Fibroblast of lung (primary cell): ENCODE data around the gene SPATA6L.

Source experiments
- CTCF ChIP-seq, 2 donors: IDR thresholded peaks in 1 of 2; conservative IDR thresholded peaks in 1 of 2; 1 replicate in 1 of 2; 2 replicates in 1 of 2; pipeline ENCODE4 v1.5.1; 2011 to 2012; ENCODE audit warnings: low read length in 2 of 2, control low read depth in 1 of 2, inconsistent platforms in 1 of 2, low read depth in 1 of 2, mild to moderate bottlenecking in 1 of 2
- EZH2 ChIP-seq: IDR thresholded peaks from 2 replicates; pipeline ENCODE4 v1.5.1; 2012; ENCODE audit warnings: low read length, control low read depth, mild to moderate bottlenecking; ENCODE audit errors: missing control alignments

DNA sequence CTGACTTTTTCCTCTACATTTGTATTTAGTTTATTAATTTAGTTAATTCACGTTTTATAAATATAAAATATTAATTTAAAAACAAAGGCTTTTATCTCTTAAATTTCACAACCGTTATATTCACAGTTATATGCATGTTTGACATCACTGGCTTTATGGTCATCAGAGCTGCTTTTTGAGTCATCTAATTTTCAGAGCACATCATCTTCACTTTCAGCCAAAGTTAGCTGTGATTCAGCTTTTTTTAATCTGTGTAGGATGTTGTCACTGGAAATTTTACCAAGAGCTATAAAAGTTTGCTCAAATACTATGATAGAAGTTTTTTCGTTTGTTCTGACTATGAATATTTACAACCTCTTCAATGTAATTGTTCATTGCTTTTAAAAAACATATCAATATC lies 25.5 kb upstream of the SPATA6L start:
- no peak for TF ChIP-seq CTCF (conservative IDR thresholded peaks at IDR 0.05 in 1 of 2, IDR thresholded peaks at IDR 0.05 in 1 of 2; ENCODE audit: low read depth in 1 of 2, low read length in 2 of 2)
- no peak for TF ChIP-seq EZH2
